Neural progenitor cell (in vitro differentiated cells): ENCODE results near the gene CYLD. TPM values are rescaled to one million over a fixed set of nuclear protein-coding genes. Genes with fewer than 3 reads are reported as not detected.
A peak's percentile ranks its signal among the peaks of the same experiment; 100 is the strongest.

ENCODE experiments used
- DNase-seq: peaks from one replicate; pipeline ENCODE4 v3.0.0-alpha.2; 2016; ENCODE audit warnings: low spot score
- H2AFZ ChIP-seq: fragments of 200-600 bp; sonication (generic); replicated peaks from 2 replicates; pipeline ENCODE4 v1.6.1; 2016; ENCODE audit warnings: antibody characterized with exemption
- H3F3A ChIP-seq: fragments of 200-600 bp; sonication (generic); 2 replicates; pipeline ENCODE4 v1.6.1; 2016; ENCODE audit warnings: antibody characterized with exemption, low read depth
- H3K27ac ChIP-seq: fragments of 200-600 bp; sonication (generic); 2 replicates; pipeline ENCODE4 v1.5.1; 2016; ENCODE audit warnings: mild to moderate bottlenecking
- H3K27me3 ChIP-seq: fragments of 200-600 bp; sonication (generic); 2 replicates; pipeline ENCODE4 v1.6.1; 2016; ENCODE audit warnings: mild to moderate bottlenecking, moderate library complexity
- H3K36me3 ChIP-seq: fragments of 200-600 bp; sonication (generic); 2 replicates; pipeline ENCODE4 v1.5.1; 2016
- H3K4me1 ChIP-seq: fragments of 200-600 bp; sonication (generic); 2 replicates; pipeline ENCODE4 v1.6.1; 2016; ENCODE audit warnings: mixed run types
- H3K4me2 ChIP-seq: fragments of 200-600 bp; sonication (generic); 2 replicates; pipeline ENCODE4 v1.6.1; 2016
- H3K4me3 ChIP-seq: fragments of 200-600 bp; sonication (generic); 2 replicates; pipeline ENCODE4 v1.5.1; 2016
- H3K79me2 ChIP-seq: fragments of 200-600 bp; sonication (generic); 2 replicates; pipeline ENCODE4 v1.6.1; 2016; ENCODE audit warnings: low read depth
- H3K9ac ChIP-seq: fragments of 200-600 bp; sonication (generic); 2 replicates; pipeline ENCODE4 v1.6.1; 2016
- H3K9me3 ChIP-seq: fragments of 200-600 bp; sonication (generic); 2 replicates; pipeline ENCODE4 v1.5.1; 2016; ENCODE audit warnings: low read depth
- H4K20me1 ChIP-seq: fragments of 200-600 bp; sonication (generic); 2 replicates; pipeline ENCODE4 v1.6.1; 2016; ENCODE audit warnings: low read depth
- H3K27ac Mint-ChIP-seq: 3 replicates; pipeline ENCODE4 v1.8.0; 2021; ENCODE audit warnings: mixed read lengths
- H3K27me3 Mint-ChIP-seq: 2 replicates; pipeline ENCODE4 v1.8.0; 2022; ENCODE audit warnings: low read depth, mild to moderate bottlenecking, inconsistent platforms, moderate library complexity, mixed read lengths; ENCODE audit not compliant: insufficient read depth
- H3K36me3 Mint-ChIP-seq: 3 replicates; pipeline ENCODE4 v1.8.0; 2021; ENCODE audit warnings: mixed read lengths
- H3K4me1 Mint-ChIP-seq: 3 replicates; pipeline ENCODE4 v1.8.0; 2021; ENCODE audit warnings: mixed read lengths
- H3K4me3 Mint-ChIP-seq: 3 replicates; pipeline ENCODE4 v1.8.0; 2021; ENCODE audit warnings: mild to moderate bottlenecking, moderate library complexity, mixed read lengths
- H3K9me3 Mint-ChIP-seq: 3 replicates; pipeline ENCODE4 v1.8.0; 2020; ENCODE audit warnings: mixed read lengths
- CTCF ChIP-seq: fragments of 200-600 bp; sonication (generic); IDR thresholded peaks from 2 replicates; pipeline ENCODE4 v1.5.1; 2017; ENCODE audit warnings: antibody characterized with exemption, mild to moderate bottlenecking
- EZH2 ChIP-seq: fragments of 200-600 bp; sonication (generic); IDR thresholded peaks from 2 replicates; pipeline ENCODE4 v1.6.1; 2017; ENCODE audit warnings: antibody characterized with exemption, mild to moderate bottlenecking, moderate library complexity
- EZH2phosphoT487 ChIP-seq: fragments of 200-600 bp; sonication (generic); IDR thresholded peaks from 2 replicates; pipeline ENCODE4 v1.6.1; 2017; ENCODE audit warnings: antibody characterized with exemption
- total RNA-seq: library from RNA; depleted of rRNA; stranded (reverse); fragments of >200 nt; gene quantifications from 2 replicates; pipeline ENCODE4 v1.2.3, GENCODE V29; 2015; ENCODE audit warnings: low replicate concordance

CYLD gene
- total RNA-seq, 1 donor from 2014 or later, result 22.0 TPM

GRCh38 chr16:50806099-50807062 lies 64.5 kb downstream of the CYLD start:
- H3F3A ChIP-seq, result no peaks in the 10 kb centered on the region
- no peak overlapping the region for H3K27ac ChIP-seq
- H3K4me1 ChIP-seq, result peaks cover 5% of the 10 kb centered on the region
- H3K9me3 Mint-ChIP-seq, result no peaks in the 10 kb centered on the region
- H3K9me3 ChIP-seq, result no peaks in the 10 kb centered on the region
- H3K79me2 ChIP-seq, result no peaks in the 10 kb centered on the region
- H3K27me3 Mint-ChIP-seq, result peaks cover 4% of the 10 kb centered on the region
- peak; percentile 94 for DNase-seq
- no peaks in the 10 kb centered on the region for H3K36me3 ChIP-seq
- H3K4me2 ChIP-seq, result peak overlapping the region; percentile 71
- H4K20me1 ChIP-seq, result no peaks in the 10 kb centered on the region
- no peak overlapping the region for H3K27ac Mint-ChIP-seq
- TF ChIP-seq EZH2 (no peak), CTCF (peak; percentile 79)
- H3K4me3 ChIP-seq, result peak overlapping the region; percentile 38
- H3K4me3 Mint-ChIP-seq, result peak overlapping the region; percentile 83
- no peaks in the 10 kb centered on the region for H3K36me3 Mint-ChIP-seq
- H3K9ac ChIP-seq, result no peak overlapping the region
- H2AFZ ChIP-seq, result peak overlapping the region; percentile 75
- H3K27me3 ChIP-seq, result no peaks in the 10 kb centered on the region
- H3K4me1 Mint-ChIP-seq, result peaks cover 21% of the 10 kb centered on the region

- peaks cover 21% of the 10 kb centered on the region for H3K4me1 Mint-ChIP-seq
- Histone ChIP-seq H3K36me3 (no peaks in the 10 kb centered on the region), H3K4me3 (no peak overlapping the region), H3K9me3 (no peaks in the 10 kb centered on the region), H3K27ac (no peak overlapping the region), H3K27me3 (no peaks in the 10 kb centered on the region), H2AFZ (no peak overlapping the region), H3K4me2 (no peak overlapping the region), H3K4me1 (peaks cover 5% of the 10 kb centered on the region), H3K79me2 (no peaks in the 10 kb centered on the region), H3K9ac (no peak overlapping the region), H4K20me1 (no peaks in the 10 kb centered on the region), H3F3A (no peaks in the 10 kb centered on the region)
- no peaks in the 10 kb centered on the region for H3K9me3 Mint-ChIP-seq
- TF ChIP-seq EZH2phosphoT487 (no peak), CTCF (no peak), EZH2 (no peak)
- peak overlapping the region; percentile 11 for H3K27ac Mint-ChIP-seq
- H3K36me3 Mint-ChIP-seq, result no peaks in the 10 kb centered on the region
- H3K4me3 Mint-ChIP-seq, result no peak overlapping the region
- DNase-seq, result no peak
- H3K27me3 Mint-ChIP-seq, result peaks cover 8% of the 10 kb centered on the region
Observed at GRCh38 chr16:50808929-50809538, 67.1 kb downstream of the CYLD start.

GRCh38 chr16:50809561-50809960 lies 67.7 kb downstream of the CYLD start:
- TF ChIP-seq EZH2phosphoT487, result no peak
- TF ChIP-seq CTCF, result no peak
- TF ChIP-seq EZH2, result no peak
- no peak overlapping the region for H3K4me3 ChIP-seq

More at GRCh38 chr16:50809561-50809960, 67.7 kb downstream of the CYLD start:
- Histone ChIP-seq H3K4me2 (no peak overlapping the region), H3K79me2 (no peaks in the 10 kb centered on the region), H3K9me3 (no peaks in the 10 kb centered on the region), H3F3A (no peaks in the 10 kb centered on the region), H3K27ac (no peak overlapping the region), H4K20me1 (no peaks in the 10 kb centered on the region), H3K27me3 (no peaks in the 10 kb centered on the region), H3K4me1 (peaks cover 5% of the 10 kb centered on the region), H2AFZ (no peak overlapping the region), H3K9ac (no peak overlapping the region), H3K36me3 (no peaks in the 10 kb centered on the region)
- DNase-seq, result no peak
- no peaks in the 10 kb centered on the region for H3K9me3 Mint-ChIP-seq
- peaks cover 19% of the 10 kb centered on the region for H3K4me1 Mint-ChIP-seq
- H3K27me3 Mint-ChIP-seq, result peaks cover 8% of the 10 kb centered on the region
- H3K36me3 Mint-ChIP-seq, result no peaks in the 10 kb centered on the region
- no peak overlapping the region for H3K4me3 Mint-ChIP-seq
- no peak overlapping the region for H3K27ac Mint-ChIP-seq
